Measurements from ENCODE around the gene FSTL4.

DNA sequence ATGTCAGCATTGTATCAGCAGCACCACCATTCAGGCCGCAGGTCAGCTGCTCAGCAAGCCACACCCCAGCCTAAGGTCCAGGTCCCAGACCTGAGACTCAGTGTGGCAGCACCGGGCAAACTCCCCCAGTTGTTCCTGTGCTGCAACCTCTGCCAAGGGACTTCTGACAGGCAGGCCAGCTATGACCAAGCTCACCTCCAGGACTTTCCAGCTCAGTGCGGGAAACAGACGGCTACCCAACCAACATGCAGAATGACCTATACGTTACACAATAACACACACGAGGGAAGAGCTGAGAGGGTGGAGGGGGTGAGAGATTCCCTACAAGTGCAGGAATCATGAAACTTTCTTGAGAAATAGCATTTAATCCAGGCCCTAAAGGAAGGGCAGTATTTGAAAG lies 143.7 kb downstream of the FSTL4 start:
- TF ChIP-seq, protein P1, sequence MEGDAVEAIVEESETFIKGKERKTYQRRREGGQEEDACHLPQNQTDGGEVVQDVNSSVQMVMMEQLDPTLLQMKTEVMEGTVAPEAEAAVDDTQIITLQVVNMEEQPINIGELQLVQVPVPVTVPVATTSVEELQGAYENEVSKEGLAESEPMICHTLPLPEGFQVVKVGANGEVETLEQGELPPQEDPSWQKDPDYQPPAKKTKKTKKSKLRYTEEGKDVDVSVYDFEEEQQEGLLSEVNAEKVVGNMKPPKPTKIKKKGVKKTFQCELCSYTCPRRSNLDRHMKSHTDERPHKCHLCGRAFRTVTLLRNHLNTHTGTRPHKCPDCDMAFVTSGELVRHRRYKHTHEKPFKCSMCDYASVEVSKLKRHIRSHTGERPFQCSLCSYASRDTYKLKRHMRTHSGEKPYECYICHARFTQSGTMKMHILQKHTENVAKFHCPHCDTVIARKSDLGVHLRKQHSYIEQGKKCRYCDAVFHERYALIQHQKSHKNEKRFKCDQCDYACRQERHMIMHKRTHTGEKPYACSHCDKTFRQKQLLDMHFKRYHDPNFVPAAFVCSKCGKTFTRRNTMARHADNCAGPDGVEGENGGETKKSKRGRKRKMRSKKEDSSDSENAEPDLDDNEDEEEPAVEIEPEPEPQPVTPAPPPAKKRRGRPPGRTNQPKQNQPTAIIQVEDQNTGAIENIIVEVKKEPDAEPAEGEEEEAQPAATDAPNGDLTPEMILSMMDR (CRISPR knock-in tag; IDR thresholded peaks at IDR 0.05) = no peak
- TF ChIP-seq NFYB (CRISPR knock-in tag; IDR thresholded peaks at IDR 0.05) = no peak
- TF ChIP-seq ZNF337 (CRISPR knock-in tag; IDR thresholded peaks at IDR 0.05; ENCODE audit: borderline replicate concordance, low read depth) = no peak
- TF ChIP-seq, protein P2, sequence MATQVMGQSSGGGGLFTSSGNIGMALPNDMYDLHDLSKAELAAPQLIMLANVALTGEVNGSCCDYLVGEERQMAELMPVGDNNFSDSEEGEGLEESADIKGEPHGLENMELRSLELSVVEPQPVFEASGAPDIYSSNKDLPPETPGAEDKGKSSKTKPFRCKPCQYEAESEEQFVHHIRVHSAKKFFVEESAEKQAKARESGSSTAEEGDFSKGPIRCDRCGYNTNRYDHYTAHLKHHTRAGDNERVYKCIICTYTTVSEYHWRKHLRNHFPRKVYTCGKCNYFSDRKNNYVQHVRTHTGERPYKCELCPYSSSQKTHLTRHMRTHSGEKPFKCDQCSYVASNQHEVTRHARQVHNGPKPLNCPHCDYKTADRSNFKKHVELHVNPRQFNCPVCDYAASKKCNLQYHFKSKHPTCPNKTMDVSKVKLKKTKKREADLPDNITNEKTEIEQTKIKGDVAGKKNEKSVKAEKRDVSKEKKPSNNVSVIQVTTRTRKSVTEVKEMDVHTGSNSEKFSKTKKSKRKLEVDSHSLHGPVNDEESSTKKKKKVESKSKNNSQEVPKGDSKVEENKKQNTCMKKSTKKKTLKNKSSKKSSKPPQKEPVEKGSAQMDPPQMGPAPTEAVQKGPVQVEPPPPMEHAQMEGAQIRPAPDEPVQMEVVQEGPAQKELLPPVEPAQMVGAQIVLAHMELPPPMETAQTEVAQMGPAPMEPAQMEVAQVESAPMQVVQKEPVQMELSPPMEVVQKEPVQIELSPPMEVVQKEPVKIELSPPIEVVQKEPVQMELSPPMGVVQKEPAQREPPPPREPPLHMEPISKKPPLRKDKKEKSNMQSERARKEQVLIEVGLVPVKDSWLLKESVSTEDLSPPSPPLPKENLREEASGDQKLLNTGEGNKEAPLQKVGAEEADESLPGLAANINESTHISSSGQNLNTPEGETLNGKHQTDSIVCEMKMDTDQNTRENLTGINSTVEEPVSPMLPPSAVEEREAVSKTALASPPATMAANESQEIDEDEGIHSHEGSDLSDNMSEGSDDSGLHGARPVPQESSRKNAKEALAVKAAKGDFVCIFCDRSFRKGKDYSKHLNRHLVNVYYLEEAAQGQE (IDR thresholded peaks at IDR 0.05; ENCODE audit: borderline replicate concordance in 1 of 2, low read depth in 1 of 2, low read length in 2 of 2) = no peak
- TF ChIP-seq, protein P3, sequence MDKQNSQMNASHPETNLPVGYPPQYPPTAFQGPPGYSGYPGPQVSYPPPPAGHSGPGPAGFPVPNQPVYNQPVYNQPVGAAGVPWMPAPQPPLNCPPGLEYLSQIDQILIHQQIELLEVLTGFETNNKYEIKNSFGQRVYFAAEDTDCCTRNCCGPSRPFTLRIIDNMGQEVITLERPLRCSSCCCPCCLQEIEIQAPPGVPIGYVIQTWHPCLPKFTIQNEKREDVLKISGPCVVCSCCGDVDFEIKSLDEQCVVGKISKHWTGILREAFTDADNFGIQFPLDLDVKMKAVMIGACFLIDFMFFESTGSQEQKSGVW (CRISPR knock-in tag; IDR thresholded peaks at IDR 0.05; ENCODE audit: borderline replicate concordance) = no peak
- no peak for TF ChIP-seq SP1 (IDR thresholded peaks at IDR 0.05)
- no peak for TF ChIP-seq SP1 (CRISPR knock-in tag; IDR thresholded peaks at IDR 0.05)
- TF ChIP-seq SSRP1 (CRISPR knock-in tag; IDR thresholded peaks at IDR 0.05) = no peak
- TF ChIP-seq PHB2 (IDR thresholded peaks at IDR 0.05; ENCODE audit: partially characterized antibody) = no peak
- TF ChIP-seq, protein P4, sequence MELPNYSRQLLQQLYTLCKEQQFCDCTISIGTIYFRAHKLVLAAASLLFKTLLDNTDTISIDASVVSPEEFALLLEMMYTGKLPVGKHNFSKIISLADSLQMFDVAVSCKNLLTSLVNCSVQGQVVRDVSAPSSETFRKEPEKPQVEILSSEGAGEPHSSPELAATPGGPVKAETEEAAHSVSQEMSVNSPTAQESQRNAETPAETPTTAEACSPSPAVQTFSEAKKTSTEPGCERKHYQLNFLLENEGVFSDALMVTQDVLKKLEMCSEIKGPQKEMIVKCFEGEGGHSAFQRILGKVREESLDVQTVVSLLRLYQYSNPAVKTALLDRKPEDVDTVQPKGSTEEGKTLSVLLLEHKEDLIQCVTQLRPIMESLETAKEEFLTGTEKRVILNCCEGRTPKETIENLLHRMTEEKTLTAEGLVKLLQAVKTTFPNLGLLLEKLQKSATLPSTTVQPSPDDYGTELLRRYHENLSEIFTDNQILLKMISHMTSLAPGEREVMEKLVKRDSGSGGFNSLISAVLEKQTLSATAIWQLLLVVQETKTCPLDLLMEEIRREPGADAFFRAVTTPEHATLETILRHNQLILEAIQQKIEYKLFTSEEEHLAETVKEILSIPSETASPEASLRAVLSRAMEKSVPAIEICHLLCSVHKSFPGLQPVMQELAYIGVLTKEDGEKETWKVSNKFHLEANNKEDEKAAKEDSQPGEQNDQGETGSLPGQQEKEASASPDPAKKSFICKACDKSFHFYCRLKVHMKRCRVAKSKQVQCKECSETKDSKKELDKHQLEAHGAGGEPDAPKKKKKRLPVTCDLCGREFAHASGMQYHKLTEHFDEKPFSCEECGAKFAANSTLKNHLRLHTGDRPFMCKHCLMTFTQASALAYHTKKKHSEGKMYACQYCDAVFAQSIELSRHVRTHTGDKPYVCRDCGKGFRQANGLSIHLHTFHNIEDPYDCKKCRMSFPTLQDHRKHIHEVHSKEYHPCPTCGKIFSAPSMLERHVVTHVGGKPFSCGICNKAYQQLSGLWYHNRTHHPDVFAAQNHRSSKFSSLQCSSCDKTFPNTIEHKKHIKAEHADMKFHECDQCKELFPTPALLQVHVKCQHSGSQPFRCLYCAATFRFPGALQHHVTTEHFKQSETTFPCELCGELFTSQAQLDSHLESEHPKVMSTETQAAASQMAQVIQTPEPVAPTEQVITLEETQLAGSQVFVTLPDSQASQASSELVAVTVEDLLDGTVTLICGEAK (IDR thresholded peaks at IDR 0.05) = no peak
- TF ChIP-seq, protein P4 (CRISPR knock-in tag; IDR thresholded peaks at IDR 0.05) = no peak
- no peak for TF ChIP-seq ZNF292 (CRISPR knock-in tag; IDR thresholded peaks at IDR 0.05; ENCODE audit: borderline replicate concordance, low read depth)
- no peak for TF ChIP-seq MEIS2 (CRISPR knock-in tag; IDR thresholded peaks at IDR 0.05)
- TF ChIP-seq POLR2A (IDR thresholded peaks at IDR 0.05; ENCODE audit: insufficient read depth in 1 of 2, low read depth in 2 of 2, low read length in 2 of 2) = no peak
- TF ChIP-seq SNAI1 (CRISPR knock-in tag; IDR thresholded peaks at IDR 0.05; ENCODE audit: borderline replicate concordance) = no peak
- TF ChIP-seq NFE2L2 (IDR thresholded peaks at IDR 0.05; ENCODE audit: low read length) = no peak

Measured in HepG2 (cell line).